ENCODE measurements around the gene LENG8.
A peak's percentile ranks its signal among the peaks of the same experiment; 100 is the strongest.

The LENG8 gene

DNA sequence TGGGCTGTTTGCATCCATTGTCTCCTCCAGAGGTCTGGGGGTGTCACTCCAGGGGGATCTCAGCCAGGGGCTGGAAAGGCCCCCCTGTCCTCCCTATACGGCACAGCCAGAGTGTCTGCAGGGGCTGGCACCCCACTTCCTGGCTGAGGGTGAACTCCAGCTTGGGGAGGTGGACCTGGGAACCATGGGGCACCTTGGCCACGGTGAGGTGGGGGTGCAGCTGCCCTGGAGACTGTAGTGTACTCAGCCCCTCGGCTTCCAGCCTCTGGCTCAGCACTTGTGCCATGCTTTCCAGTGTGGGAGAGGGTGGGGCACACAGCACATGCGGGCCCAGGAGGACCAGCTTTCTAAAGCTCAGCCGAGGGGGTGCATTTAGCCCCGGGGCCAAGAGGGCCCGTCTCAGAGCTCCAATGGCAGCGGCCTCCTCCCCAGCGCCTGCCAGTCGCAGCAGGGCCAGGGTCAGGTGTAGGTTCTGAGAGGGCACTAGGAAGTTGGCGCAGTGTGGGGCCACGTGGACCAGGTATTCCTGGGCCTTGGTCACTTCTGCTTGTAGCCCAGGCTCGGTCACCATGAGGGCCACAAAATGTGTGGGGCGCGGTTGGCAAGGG lies 13.2 kb downstream of the LENG8 start:
- Histone ChIP-seq H4K91ac (ENCODE audit: low read depth, low read length, poor library complexity) (no peak overlapping the region), H3K9ac (ENCODE audit: low read depth, low read length, poor library complexity) (peak overlapping the region; percentile 99), H3K27me3 (ENCODE audit: control insufficient read depth in 3 of 3, insufficient read depth in 3 of 3, low read depth in 1 of 3, low read length in 3 of 3) (peaks cover 0 to 6% (median 0%) of the 10 kb centered on the region in 3 experiments), H3K4me2 (ENCODE audit: insufficient read depth, low read length, poor library complexity, severe bottlenecking) (peak overlapping the region; percentile 96), H2AFZ (ENCODE audit: low read length) (no peak overlapping the region), H3K14ac (ENCODE audit: low read length) (no peak overlapping the region), H3K4ac (ENCODE audit: low read length) (no peak overlapping the region), H2BK120ac (ENCODE audit: low read depth, low read length) (peak overlapping the region; percentile 35), H3K4me3 (ENCODE audit: low read length in 2 of 2) (no peak overlapping the region), H2BK12ac (ENCODE audit: low read length) (peak overlapping the region; percentile 16), H3K18ac (ENCODE audit: low read length) (peak overlapping the region; percentile 98), H3K36me3 (replicated peaks in 1 of 2; ENCODE audit: control insufficient read depth in 2 of 2, insufficient read depth in 2 of 2, low read length in 2 of 2) (peaks cover 38 to 50% of the 10 kb centered on the region in 2 donors), H4K8ac (ENCODE audit: low read depth, low read length) (no peak overlapping the region), H3K4me1 (ENCODE audit: control insufficient read depth in 2 of 2, insufficient read depth in 1 of 2, low read depth in 1 of 2, low read length in 2 of 2) (peaks cover 2 to 3% of the 10 kb centered on the region in 2 donors), H3K79me1 (ENCODE audit: low read depth, low read length) (peaks cover 5% of the 10 kb centered on the region), H2BK5ac (ENCODE audit: low read length) (no peak overlapping the region), H3K23ac (ENCODE audit: low read depth, low read length, poor library complexity) (peak overlapping the region; percentile 98), H3K27ac (replicated peaks; ENCODE audit: low read length) (no peak overlapping the region), H3K9me3 (replicated peaks in 1 of 2; ENCODE audit: control insufficient read depth in 2 of 2, insufficient read depth in 1 of 2, low read depth in 1 of 2, low read length in 2 of 2) (no peaks in the 10 kb centered on the region), H2AK5ac (ENCODE audit: low read depth, low read length) (peak overlapping the region; percentile 97), H2BK15ac (ENCODE audit: low read length) (no peak overlapping the region)
- DNase-seq (ENCODE audit: low spot score), result no peak
- no CpG with 5 or more reads among the region's 15 CpGs for WGBS, 2 donors (ENCODE audit: extremely low coverage in 2 of 2, insufficient read length in 2 of 2, insufficient replicate concordance in 1 of 2)

DNA sequence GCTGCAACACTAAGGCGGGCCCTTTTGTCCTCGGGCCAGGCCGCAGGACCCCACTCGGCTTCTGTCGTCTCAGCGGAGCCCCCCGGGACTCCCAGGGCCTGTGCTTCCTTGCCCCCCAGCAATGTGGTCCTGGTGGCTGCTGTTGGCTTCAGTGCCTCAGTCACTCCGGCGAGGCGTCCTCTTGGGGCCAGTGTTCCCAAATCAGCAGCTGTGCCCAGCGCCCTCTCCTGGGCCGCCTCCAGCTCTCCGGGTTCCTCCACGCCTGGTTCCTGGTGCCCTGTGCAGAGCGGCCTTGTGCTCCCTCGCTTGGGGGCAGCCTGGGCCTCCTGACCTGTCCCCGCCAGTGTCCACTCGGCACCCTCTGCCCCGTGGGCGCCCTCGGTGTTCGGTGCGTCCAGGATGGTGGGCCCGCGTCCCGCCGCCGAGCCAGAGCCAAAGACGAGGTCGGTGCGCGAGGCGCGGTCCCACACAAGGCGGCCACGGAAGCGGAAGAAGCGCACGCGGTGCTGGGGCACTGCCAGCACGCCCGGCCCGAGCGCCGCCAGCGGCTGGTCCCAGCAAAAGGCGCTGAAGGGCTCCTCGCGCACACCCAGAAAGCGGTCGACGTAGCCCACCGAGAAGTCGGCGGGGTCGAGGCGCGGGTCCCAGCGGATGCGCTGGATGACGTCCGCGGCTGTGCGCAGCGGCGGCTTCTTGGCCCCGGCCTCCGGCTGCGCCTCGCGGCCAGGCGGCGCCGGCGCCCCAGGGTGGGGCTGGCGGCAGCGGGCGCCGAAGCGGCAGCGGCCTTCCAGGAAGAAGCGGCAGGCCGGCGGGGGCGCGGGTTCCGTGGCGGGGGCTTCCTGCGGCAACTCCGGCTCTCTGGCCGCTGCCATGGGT lies 13.9 kb downstream of the LENG8 start:
- Histone ChIP-seq H3K27ac (replicated peaks; ENCODE audit: low read length) (peak overlapping the region; percentile 60), H3K36me3 (replicated peaks in 1 of 2; ENCODE audit: control insufficient read depth in 2 of 2, insufficient read depth in 2 of 2, low read length in 2 of 2) (peaks cover 32 to 43% of the 10 kb centered on the region in 2 donors), H3K4ac (ENCODE audit: low read length) (peak overlapping the region; percentile 98), H2BK5ac (ENCODE audit: low read length) (no peak overlapping the region), H3K27me3 (ENCODE audit: control insufficient read depth in 3 of 3, insufficient read depth in 3 of 3, low read depth in 1 of 3, low read length in 3 of 3) (peaks cover 0 to 6% (median 0%) of the 10 kb centered on the region in 3 experiments), H3K4me2 (ENCODE audit: insufficient read depth, low read length, poor library complexity, severe bottlenecking) (peak overlapping the region; percentile 96), H3K9ac (ENCODE audit: low read depth, low read length, poor library complexity) (peak overlapping the region; percentile 99), H3K9me3 (replicated peaks in 1 of 2; ENCODE audit: control insufficient read depth in 2 of 2, insufficient read depth in 1 of 2, low read depth in 1 of 2, low read length in 2 of 2) (no peaks in the 10 kb centered on the region), H3K4me3 (ENCODE audit: low read length in 2 of 2) (peak overlapping the region in 1 of 2 donors; percentile 92), H2AK5ac (ENCODE audit: low read depth, low read length) (peak overlapping the region; percentile 97), H3K4me1 (ENCODE audit: control insufficient read depth in 2 of 2, insufficient read depth in 1 of 2, low read depth in 1 of 2, low read length in 2 of 2) (peaks cover 2 to 3% of the 10 kb centered on the region in 2 donors), H4K91ac (ENCODE audit: low read depth, low read length, poor library complexity) (no peak overlapping the region), H3K14ac (ENCODE audit: low read length) (peak overlapping the region; percentile 96), H3K23ac (ENCODE audit: low read depth, low read length, poor library complexity) (peak overlapping the region; percentile 98), H2BK15ac (ENCODE audit: low read length) (peak overlapping the region; percentile 78), H2BK12ac (ENCODE audit: low read length) (peak overlapping the region; percentile 16), H2AFZ (ENCODE audit: low read length) (no peak overlapping the region), H2BK120ac (ENCODE audit: low read depth, low read length) (peak overlapping the region; percentile 35), H3K18ac (ENCODE audit: low read length) (peak overlapping the region; percentile 98), H4K8ac (ENCODE audit: low read depth, low read length) (peak overlapping the region; percentile 93), H3K79me1 (ENCODE audit: low read depth, low read length) (peaks cover 5% of the 10 kb centered on the region)
- DNase-seq (ENCODE audit: low spot score), result peak; percentile 59
- WGBS, 2 donors (ENCODE audit: extremely low coverage in 2 of 2, insufficient read length in 2 of 2, insufficient replicate concordance in 1 of 2), result no CpG with 5 or more reads among the region's 91 CpGs

DNA sequence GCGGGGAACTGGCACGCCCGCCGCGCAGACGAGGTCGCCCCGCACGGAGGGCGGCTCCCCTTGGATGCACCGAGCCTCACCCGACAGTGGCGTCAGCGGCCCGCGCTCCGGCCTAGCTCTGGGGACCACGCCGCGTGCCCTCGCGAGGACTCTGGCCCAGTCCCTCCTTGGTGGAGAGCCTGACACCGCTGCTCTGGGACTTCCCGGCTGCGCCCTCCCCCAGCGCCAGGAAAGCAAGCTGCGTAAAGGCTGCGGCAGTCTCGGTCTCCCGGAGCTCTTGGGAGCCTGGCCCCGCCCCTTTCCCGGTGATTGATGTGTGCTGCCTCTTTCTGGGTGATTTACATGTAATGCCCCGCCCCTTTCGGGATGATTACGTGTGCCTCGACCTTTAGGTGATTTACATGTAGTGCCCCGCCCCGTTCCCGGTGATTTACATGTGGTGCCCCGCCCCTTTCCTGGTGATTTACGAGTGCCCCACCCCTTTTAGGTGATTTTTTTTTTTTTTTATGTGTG lies 14.6 kb downstream of the LENG8 start, which contains the start of gene LENG9:
TSS of gene LENG9 (minus strand) at position 248 of the 513 bp plus-strand sequence. CDS start 252 bp downstream, outside the sequence.
- Histone ChIP-seq H3K23ac (ENCODE audit: low read depth, low read length, poor library complexity) (peak within 1 kb of the TSS; percentile 98), H3K9me3 (replicated peaks in 1 of 2; ENCODE audit: control insufficient read depth in 2 of 2, insufficient read depth in 1 of 2, low read depth in 1 of 2, low read length in 2 of 2) (no peaks in the 10 kb centered on the region), H3K18ac (ENCODE audit: low read length) (peak within 1 kb of the TSS; percentile 98), H3K27me3 (ENCODE audit: control insufficient read depth in 3 of 3, insufficient read depth in 3 of 3, low read depth in 1 of 3, low read length in 3 of 3) (peaks cover 0 to 6% (median 0%) of the 10 kb centered on the region in 3 experiments), H2AFZ (ENCODE audit: low read length) (peak within 1 kb of the TSS; percentile 99), H2BK15ac (ENCODE audit: low read length) (peak within 1 kb of the TSS; percentile 78), H3K36me3 (replicated peaks in 1 of 2; ENCODE audit: control insufficient read depth in 2 of 2, insufficient read depth in 2 of 2, low read length in 2 of 2) (peaks cover 25 to 36% of the 10 kb centered on the region in 2 donors), H4K8ac (ENCODE audit: low read depth, low read length) (peak within 1 kb of the TSS; percentile 93), H4K91ac (ENCODE audit: low read depth, low read length, poor library complexity) (no peak within 1 kb of the TSS), H3K14ac (ENCODE audit: low read length) (peak within 1 kb of the TSS; percentile 96), H2BK12ac (ENCODE audit: low read length) (peak within 1 kb of the TSS; percentile 7), H3K4me2 (ENCODE audit: insufficient read depth, low read length, poor library complexity, severe bottlenecking) (peak within 1 kb of the TSS; percentile 96), H2BK5ac (ENCODE audit: low read length) (peak within 1 kb of the TSS; percentile 94), H3K4ac (ENCODE audit: low read length) (peak within 1 kb of the TSS; percentile 98), H3K27ac (replicated peaks; ENCODE audit: low read length) (peak within 1 kb of the TSS; percentile 98), H3K4me1 (ENCODE audit: control insufficient read depth in 2 of 2, insufficient read depth in 1 of 2, low read depth in 1 of 2, low read length in 2 of 2) (peaks cover 2 to 3% of the 10 kb centered on the region in 2 donors), H2AK5ac (ENCODE audit: low read depth, low read length) (peak within 1 kb of the TSS; percentile 97), H3K9ac (ENCODE audit: low read depth, low read length, poor library complexity) (peak within 1 kb of the TSS; percentile 99), H2BK120ac (ENCODE audit: low read depth, low read length) (peak within 1 kb of the TSS; percentile 35), H3K4me3 (ENCODE audit: low read length in 2 of 2) (peak within 1 kb of the TSS; percentile 69 to 92), H3K79me1 (ENCODE audit: low read depth, low read length) (peaks cover 2% of the 10 kb centered on the region)
- no CpG with 5 or more reads among the region's 41 CpGs for WGBS, 2 donors (ENCODE audit: extremely low coverage in 2 of 2, insufficient read length in 2 of 2, insufficient replicate concordance in 1 of 2)
- peak; percentile 99 for DNase-seq (ENCODE audit: low spot score)
